HG03159 (cell line): ENCODE results near the gene PEX10.
"Not testable (repeated sequence)": the region's sequence is repeated elsewhere in the genome, so short reads cannot be mapped to it uniquely, and the experiment has no call there.

Source experiments
- ATAC-seq: cut with Tn5 transposase; IDR thresholded peaks from one replicate; pipeline ENCODE4 v1.9.1; 2021; ENCODE audit warnings: mild to moderate bottlenecking, moderate library complexity; ENCODE audit not compliant: unreplicated experiment

The PEX10 gene

DNA sequence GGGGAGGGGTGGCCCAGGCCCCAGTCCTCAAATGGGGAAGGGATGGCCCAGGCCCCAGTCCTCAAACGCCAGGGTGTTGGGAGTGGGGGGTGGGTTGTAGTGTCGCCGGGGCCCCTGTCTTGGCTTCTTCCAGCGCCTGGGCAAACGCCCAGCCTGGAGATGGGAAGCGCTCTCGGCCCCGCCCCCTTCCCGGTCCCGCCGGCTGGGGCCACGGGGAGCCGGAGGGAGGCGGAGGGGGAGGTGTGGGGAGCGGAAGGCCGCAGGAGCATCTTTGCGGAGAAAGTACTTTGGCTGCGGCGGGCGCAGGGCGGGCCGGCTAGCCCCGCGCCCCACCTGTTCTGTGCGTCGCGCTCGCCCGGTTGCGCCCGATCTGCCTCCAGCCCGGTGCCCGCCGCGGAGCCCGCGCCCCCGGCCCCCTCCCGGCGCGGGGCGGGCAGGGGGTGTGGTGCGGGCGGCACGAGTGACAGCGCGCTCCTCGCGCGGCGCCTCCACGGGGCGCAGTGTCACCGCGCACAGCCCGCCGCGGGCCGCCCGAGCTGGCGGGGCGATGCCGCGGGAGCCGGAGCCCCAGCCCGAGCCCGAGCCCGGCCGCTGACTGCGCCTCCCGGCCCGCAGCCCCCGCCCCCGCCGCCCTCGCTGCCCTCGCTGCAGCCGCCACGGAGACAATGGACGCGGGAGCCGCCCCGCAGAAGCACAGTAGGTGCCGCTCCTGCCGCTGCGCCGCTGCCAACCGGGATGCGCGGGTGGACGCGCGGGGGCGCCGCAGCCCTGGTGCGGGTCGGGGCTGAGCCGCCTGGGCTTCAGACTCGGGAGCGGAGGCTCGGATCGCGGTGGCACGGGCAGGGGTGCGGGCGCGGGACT, 31.1 kb upstream of the PEX10 start:
- ATAC-seq: no peak

DNA sequence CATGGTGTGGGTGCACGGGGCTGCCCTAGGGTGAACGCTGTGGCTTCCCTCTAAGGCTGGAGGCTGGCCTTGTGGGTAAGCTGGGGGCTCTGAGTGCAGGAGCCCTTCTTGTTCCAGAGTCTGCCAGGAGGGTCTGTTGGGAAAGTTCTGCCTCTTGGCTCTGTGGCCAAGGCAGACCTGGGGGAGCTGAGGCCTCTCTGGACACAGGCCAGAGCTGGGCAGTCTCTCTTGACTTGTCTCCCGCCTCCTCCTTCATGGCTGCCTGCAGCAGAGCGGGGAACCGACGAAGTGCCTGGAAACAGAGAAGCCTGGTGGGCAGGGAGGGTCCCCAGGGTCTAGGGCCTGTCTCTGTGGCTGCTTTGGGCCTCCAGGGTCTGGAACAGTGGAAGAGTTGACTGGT, 30.3 kb upstream of the PEX10 start:
- no peak for ATAC-seq

DNA sequence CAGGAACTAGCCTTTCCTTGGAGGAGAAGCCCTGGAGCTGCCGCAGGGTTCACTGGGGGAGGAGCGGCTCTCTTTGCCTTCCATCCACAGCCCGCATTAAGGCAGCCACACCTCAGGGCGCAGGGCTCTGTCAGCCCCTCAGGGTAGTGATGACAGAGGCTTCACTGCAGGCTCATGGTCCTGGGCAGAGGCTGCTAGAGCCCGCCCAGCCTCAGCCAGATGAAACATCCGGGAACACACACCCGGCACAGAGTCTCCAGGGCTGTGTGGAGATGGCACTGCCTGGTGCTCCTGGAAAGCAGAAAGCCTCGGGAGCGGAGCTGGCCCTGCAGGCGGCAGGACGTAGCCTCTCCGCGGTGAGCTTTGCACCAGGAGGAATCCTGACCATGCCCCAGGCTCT, 29.4 kb upstream of the PEX10 start:
- no peak for ATAC-seq

DNA sequence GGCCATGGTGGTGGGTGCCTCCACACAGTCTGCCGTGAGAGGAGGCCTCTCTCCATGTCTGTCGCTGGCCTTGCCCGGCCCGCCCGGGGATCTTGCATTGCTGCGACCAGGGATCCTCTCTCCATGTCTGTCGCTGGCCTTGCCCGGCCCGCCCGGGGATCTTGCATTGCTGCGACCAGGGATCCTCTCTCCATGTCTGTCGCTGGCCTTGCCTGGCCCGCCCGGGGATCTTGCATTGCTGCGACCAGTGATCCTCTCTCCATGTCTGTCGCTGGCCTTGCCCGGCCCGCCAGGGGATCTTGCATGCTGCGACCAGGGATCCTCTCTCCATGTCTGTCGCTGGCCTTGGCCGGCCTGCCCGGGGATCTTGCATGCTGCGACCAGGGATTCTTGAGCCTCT, 28.0 kb upstream of the PEX10 start:
- not testable (repeated sequence) for ATAC-seq

DNA sequence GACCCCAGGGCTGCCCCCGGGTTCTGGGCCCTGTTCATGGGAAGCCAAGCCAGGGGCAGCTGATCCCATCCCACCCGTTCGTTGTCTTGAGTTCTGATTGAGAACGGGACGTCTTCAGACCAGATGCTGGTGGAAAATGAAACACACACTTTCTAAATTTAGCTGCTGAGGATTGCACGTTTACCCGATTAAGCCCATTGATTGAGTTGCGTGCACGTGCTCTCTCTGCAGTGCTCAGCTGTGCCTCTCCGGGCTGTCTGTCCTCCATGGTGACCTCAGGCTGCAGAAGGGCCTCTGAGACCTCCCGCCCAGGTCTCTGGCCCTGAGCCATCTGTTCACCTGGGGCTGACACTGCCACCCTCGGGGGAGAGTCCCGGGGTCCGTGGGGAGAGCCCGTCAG, 27.0 kb upstream of the PEX10 start:
- ATAC-seq: no peak

DNA sequence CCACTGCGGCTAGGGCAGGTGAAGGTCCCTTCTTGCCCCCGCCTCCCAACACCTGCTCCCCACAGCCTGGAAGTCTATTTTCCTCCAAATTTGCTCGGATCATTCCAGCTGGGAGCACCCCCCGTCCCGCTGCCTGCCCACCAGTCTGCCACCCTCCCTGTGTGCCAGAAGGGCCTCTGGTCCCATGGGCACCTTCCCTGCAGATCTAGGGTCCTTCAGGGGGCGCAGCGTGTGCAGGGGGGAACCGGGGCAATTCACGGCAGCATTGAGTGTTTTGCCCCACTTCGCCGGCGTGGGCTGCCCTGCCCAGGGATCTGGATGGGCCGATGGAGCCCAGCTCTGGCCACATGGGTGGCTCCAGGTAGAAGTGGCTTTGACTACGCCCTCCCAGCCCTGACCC, 26.3 kb upstream of the PEX10 start:
- ATAC-seq: no peak

DNA sequence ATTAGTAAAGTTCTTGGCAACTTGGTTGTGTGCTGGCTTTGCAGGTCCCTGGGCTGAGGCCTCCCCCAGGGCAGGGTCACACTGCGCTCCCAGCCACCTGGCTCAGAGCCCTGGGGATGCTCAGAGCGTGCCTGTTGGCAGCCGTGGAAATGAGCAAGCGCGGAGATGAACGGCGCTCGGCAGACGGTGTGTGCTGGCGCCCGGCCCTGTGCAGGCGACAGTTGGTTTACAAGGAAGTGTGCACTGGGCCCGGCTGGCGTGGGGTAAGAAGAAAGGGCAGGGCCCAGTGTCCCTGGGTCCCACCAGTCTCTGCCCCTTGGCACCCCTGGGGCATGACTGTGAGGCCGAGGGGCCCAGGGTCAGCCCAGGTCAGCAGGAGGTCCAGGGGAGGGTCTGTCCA, 25.7 kb upstream of the PEX10 start:
- no peak for ATAC-seq

DNA sequence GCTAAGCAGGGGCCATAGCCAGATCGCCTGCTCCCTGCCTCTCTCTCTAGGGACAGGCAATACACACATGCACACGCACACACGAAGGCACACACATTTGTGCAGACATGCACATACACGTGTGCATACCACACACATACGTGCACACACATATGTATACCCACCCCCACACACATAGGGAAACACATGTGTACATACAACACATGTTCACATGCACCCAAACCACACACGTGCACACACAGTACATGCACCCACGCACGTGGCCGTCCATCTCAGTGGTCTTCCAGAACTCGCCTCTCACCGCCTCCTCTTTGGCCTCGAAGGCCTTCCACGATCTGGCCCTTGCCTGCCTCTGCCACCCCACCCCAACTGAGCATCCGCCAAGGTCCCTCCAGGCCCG, 25.3 kb upstream of the PEX10 start:
- ATAC-seq: no peak

DNA sequence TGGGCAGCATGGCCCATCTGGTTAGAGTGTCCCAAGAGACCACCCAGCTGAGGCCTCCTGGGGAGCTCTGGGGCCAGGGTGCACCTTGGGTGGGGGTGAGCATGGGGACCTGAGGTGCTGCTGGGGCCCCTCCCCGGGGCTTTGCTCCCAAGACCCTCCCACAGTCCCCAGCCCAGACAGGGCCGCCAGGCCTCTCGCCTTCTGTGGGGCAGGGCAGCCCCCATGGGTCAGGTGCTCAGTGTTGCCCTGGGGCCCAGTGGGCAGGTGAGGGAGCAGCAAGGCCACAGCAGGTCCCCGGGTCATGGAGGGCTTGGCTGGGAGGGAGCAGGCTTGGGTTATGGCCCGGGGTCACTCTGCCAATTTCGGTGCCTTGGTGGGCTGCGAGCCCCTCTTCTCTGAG, 24.5 kb upstream of the PEX10 start:
- no peak for ATAC-seq

DNA sequence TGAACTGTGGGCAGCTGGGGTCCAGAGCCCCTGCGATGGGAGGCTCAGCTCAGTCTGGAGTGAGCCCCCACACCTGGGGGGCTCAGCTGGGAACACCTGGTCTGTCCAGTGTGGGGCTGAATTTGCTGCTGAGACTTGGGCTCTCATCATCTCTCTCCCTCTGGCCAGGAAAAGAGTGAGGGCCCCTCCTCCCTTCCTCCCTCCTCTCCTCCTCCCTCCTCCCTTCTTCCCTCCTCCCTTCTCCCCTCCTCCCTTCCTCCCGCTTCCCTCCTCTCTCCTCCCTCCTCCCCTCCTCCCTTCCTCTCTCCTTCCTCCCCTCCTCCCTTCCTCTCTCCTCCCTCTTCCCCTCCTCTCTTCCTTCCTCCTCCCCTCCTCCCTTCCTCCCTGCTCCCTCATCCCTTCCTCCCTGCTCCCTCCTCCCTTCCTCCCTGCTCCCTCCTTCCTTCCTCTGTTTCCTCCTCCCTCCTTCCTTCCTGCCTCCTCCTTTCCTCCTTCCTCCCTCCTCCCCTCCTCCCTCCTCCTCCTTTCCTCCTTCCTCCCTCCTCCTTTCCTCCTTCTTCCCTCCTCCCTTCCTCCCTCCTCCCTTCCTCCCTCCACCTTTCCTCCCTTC, 23.5 kb upstream of the PEX10 start:
- no peak for ATAC-seq

DNA sequence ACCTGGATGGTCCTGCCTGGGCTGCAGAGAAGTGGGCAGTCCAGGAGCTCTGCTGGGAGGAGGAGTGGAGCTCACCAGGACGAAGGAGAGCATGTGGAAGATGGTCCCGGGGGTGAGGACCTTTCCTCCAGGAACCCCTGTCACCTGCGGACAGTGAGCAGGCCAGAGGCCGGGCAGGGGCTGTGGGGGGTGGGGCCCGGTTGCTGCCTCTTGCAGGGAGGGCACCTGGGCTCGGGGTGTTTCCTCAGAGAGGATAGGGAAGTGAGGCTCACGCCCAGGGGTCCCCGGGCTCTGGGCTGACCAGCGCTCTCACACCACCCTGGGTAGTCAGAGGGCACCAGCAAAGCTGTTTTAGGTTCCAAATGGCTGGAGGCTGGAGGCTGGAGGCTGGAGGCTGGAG, 22.7 kb upstream of the PEX10 start:
- no peak for ATAC-seq

DNA sequence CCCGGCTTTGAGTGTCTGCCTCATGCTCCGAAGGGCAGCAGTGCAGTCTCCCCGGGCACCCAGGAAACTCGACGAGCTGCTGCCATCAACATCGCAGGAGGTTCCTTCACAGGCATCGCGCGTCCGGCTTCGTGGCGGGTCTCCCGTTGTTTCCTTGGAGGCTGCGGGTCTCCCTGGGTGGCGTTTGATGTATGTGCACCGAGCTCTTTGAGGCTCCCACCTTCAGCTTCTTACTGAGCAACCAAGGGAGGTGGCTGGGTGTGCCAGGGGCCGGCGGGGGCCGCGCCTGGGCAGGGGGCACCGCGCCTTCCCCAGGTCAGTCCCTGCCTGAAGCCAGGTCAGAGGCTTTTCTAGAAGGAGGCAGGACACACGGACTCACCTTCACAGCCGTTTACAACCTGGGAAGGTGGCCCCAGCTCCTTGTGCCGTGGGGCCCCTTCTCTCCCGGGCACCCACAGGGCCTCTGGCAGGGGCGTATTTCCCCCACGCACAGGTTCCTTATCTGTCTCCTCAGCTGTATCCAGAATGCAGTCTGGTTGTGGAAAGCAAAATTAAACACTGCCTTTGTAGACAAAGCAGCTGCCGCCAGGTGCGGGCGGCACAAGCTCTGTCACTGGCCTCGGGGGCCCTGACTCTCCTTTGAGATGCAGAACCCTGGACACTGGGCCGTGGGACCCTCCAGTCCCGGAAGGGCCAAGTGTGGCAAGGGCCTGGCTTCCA, 21.7 kb upstream of the PEX10 start:
- no peak for ATAC-seq

DNA sequence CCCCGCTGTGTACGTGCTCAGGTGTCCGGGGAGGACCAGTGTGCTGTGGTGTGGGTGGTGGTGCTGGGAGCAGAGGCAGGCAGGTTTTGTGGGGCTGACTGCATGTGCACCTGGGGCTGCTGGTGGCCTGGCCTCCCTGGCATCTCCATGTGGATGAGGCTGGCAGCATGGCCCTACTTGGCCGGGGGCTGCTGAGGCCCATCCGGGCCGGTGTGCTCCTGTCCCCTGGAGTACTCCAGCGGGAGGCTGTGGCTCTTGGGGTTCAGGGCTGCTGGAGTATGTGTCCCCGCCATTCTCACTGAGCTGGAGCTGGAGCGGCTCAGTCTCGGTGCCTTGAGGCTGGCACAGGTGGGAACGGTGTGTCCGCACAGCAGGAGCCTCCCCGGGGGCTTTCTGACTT, 20.8 kb upstream of the PEX10 start:
- ATAC-seq: no peak

DNA sequence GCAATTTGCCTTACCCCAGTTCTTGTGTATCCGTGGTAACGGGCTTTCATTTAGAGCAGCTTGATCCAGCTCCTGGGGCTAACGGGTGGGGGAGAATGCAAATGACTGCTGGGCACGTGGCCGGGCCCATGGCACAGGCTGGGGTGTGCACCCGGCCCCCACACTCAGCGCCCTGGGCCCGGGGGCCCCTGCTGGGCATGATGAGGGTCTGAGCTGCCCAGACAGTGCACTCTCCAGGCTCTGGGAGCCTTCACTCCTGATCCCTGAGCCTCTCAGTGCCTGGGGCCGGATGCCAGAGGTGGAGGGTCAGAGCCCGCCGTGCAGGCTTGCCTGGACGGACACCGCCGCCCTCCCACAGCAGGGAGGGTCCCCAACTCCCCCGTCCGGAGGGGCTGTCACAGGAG, 20.1 kb upstream of the PEX10 start:
- ATAC-seq: no peak

DNA sequence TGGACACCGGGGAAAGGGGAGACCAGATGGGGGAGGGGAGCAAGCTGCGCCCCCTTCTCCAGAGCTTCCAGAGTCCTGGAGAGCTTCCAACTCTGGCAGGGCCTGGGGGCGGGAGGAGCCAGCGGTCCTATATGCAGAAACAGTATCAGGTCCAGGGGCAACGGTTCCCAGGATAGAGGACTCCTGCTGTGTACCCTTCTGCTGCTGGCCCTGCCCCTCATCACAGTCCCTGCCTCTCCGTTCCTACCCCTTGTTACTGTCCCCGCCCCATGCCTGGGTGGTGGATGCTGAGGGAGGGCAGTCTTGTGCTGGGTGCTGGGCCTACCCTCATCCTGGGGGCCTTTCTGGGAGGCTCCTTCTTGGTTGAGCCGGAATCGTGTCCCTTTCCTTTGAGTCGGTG, 19.2 kb upstream of the PEX10 start:
- no peak for ATAC-seq

DNA sequence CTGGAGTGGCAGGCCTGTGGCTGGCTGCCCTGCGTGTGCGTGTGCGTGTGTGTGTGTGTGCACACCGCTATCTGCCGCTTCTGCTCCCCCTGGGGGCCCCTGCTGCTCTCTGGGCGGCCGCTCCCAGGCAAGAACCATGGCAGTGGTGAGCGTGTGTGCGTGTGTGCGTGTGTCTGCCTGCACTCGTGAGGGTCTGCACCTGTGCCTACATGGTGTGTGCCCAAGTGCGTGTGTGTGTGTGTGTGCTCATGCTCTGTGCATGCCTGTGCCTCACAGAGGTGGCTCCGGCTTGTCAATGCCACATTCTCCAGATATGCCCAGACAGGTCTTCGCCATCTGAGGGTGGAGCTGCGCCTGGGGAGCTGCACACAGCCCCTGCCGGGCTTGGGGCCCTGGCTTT, 18.7 kb upstream of the PEX10 start:
- ATAC-seq: no peak

DNA sequence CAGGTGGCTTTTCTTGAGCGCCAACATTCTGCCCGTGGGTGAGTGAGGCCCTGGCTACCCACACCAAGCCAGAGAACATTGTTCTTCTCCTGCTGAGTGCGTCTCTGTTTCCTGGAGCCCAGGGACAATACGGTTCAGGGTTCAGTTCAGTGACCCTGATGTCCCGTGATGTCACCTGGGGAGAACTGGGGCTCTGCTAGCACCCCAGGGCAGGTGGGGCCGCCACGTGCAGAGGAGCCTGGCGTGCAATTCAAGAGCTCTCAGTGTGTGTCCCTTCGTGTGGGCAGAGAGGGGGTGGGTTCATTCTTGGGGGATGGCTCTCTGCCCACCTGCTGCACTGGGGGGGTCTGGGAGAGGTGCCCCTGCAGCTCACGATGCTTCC, 18.2 kb upstream of the PEX10 start:
- ATAC-seq: no peak

DNA sequence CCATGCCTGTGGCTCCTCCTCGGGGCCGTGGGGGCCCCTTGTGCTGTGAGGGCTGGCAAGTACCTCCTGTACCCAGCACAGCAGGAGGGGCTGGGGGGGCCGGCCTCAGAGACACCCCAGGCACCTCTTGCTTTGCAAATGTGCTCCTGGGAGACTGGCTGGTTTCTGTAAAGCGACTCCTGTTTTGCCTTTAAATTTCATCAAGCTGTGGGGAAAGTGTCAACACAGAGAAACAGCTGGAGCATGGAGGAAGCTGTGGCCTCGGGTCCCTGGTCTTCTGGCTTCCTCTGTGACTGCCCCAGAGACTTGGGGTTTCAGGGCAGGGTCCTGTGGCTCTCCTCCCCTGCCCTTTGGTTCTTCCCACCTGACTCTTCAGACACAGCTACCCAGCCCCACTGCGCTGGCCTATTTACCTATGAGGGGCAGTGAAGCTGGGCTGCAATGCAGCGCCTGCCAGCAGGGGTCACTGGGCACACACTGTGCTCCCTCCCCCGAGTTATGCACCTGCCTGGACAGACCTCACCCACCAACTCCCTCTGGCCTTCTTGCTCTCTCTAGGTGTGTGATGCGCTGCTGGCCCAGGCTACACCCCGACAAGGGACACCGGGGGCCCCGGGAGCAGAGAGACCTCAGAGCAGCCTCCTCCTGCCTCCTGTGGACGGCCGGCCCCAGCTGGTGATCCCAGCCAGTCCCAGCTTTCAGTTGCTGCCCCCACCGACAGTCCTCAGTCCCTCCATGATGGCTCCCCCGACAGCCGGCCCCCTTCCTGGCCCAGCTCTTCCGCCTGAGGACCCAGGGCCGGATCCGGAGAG, 17.6 kb upstream of the PEX10 start:
- ATAC-seq: no peak

DNA sequence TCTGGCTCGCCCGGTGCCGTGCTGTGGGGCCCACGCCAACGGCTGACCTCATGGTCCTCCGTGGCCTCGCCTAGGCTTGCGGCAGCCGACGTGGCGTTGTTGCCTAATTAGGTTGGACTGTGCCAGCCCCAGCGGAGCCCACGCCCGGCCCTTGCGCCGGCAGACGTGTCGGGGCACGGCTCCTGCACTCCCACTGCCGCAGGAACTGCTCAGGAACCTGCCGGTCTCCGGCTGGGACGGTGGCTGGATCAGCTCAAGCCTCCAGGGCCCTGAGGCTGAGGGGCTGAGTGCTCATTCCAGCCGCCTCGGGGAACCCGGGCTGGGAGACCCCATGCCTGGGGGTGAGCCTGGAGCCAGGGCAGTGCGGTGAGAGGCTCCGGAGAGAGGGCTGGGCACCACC, 16.1 kb upstream of the PEX10 start:
- ATAC-seq: no peak

DNA sequence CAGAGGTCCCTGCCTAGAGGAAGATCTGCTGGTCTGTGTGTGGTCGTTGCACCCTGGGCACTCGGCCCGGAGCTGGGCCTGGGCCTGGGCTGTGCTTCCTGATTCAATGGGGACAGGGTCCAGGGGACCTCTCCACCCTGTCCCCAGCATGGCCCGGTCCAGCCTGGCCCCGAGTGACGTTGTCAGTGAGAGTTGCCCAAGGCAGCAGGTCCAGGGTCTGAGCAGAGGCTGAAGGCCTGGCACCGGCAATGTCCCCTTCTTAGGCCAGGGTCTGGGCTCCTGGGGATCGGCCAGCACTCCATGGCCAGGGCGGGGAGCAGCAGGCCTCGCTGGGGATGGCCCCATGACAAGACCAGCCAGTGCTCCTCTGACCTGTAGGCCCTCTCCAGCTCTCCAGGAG, 15.6 kb upstream of the PEX10 start:
- ATAC-seq: no peak

DNA sequence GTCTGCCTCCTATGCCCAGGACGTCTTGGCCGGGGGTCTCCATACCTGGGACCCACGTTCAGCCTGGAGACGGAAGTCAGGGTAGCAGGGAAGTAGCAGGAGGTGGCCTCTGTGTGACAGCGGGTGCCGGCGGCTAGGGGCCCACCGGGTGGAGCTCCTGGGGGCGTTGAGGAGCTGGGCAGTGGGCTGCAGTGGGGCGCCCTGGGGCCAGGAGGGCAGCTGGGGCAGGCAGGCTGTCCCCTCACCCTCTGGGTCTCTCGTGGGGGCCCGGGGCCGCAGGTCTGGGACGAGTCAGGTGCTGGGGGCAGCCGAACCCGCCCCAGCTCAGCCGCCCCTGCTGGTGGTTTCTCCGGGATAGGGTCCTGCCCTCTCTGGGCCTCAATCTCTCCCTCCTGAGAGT, 14.7 kb upstream of the PEX10 start:
- ATAC-seq: no peak
